ENCODE data around the gene S100PBP. TPM values are rescaled to one million over a fixed set of nuclear protein-coding genes. Genes with fewer than 3 reads are reported as not detected.

The S100PBP gene
- total and polyA plus RNA-seq, 2 of the 4 experiments (the other 2 are of a cell fraction) = 13.9 to 20.3 TPM

- BruUV-seq (replicated peaks) = no TSS peak
- Histone ChIP-seq H2BK15ac (ENCODE audit: low read depth, low read length) (no peak overlapping the region), H3K4me2 (ENCODE audit: low read depth, low read length) (peak overlapping the region; percentile 50), H2BK20ac (ENCODE audit: low read depth, low read length) (no peak overlapping the region), H4K20me1 (ENCODE audit: insufficient read depth, low read length) (peaks cover 2% of the 10 kb centered on the region; the same call in 1 of the 2 replicates), H3K14ac (replicated peaks; ENCODE audit: low read depth, low read length) (no peak overlapping the region), H3K9me3 (ENCODE audit: control insufficient read depth, insufficient read depth, low read length) (peaks cover 2% of the 10 kb centered on the region; the same call in 1 of the 2 replicates), H3K9me1 (ENCODE audit: insufficient read depth, low read length) (no peaks in the 10 kb centered on the region), H3K4ac (ENCODE audit: low read depth, low read length) (no peak overlapping the region), H4K5ac (ENCODE audit: low read depth, low read length) (no peak overlapping the region), H2AK5ac (ENCODE audit: low read depth, low read length) (no peak overlapping the region), H3K4me3 (ENCODE audit: insufficient read depth, low read depth, low read length) (peak overlapping the region; percentile 39), H3K18ac (ENCODE audit: low read depth, low read length) (no peak overlapping the region), H3K27me3 (ENCODE audit: control insufficient read depth, insufficient read depth, low read length) (peaks cover 38% of the 10 kb centered on the region), H3K79me1 (ENCODE audit: low read depth in 1 of 2, low read length in 2 of 2) (no peaks in the 10 kb centered on the region), H3K9ac (ENCODE audit: low read depth, low read length) (no peak overlapping the region), H3K27ac (ENCODE audit: insufficient read depth, low read length) (no peak overlapping the region), H3K36me3 (ENCODE audit: control insufficient read depth, insufficient read depth, low read length) (no peaks in the 10 kb centered on the region; the same call in 1 of the 2 replicates), H4K91ac (ENCODE audit: insufficient read depth, low read depth, low read length) (no peak overlapping the region), H2AK9ac (replicated peaks; ENCODE audit: low read depth, low read length, poor library complexity) (peak overlapping the region; percentile 28), H3K4me1 (ENCODE audit: control insufficient read depth, insufficient read depth, low read length) (no peaks in the 10 kb centered on the region; the same call in 1 of the 2 replicates), H3K56ac (ENCODE audit: extremely low read depth, insufficient read depth, low read length) (no peak overlapping the region), H2AFZ (replicated peaks; ENCODE audit: low read length, poor library complexity) (peak overlapping the region; percentile 87), H2BK5ac (ENCODE audit: low read depth, low read length, poor library complexity, severe bottlenecking) (no peak overlapping the region), H2BK120ac (ENCODE audit: low read depth, low read length) (no peak overlapping the region), H4K8ac (ENCODE audit: low read depth in 2 of 2, low read length in 2 of 2) (no peak overlapping the region), H3K23ac (ENCODE audit: low read depth, low read length) (no peak overlapping the region)
- TF ChIP-seq CTCF (conservative IDR thresholded peaks at IDR 0.05; ENCODE audit: low read depth, low read length) = peak; percentile 70
- TF ChIP-seq POLR2A (IDR thresholded peaks at IDR 0.05; ENCODE audit: low read depth, low read length) = no peak
- WGBS, 2 experiments (ENCODE audit: extremely low coverage in 2 of 2, insufficient read length in 1 of 2) = 42% methylated on average over 18 of the region's 49 CpGs; no CpG with 5 or more reads in 1 of the 2 experiments
- no peak for DNase-seq
- in situ Hi-C loops (cut with MboI; ENCODE audit: low sequenced_read_pairs) = no loop called here
- dilution Hi-C loops (cut with HindIII; ENCODE audit: low sequenced_read_pairs, unreplicated experiment) = no loop called here
- ChIA-PET POLR2A (ENCODE audit: unreplicated experiment) (no interaction called here), CTCF (interaction anchor here (0.5 to 0.7 kb wide), 4 partner anchors 14 to 201 kb away, joined by 3 to 6 read pairs (median 3); no protein-coding TSS in a partner anchor)
- ATAC-seq (ENCODE audit: low read depth) = peak; percentile 65
- intact Hi-C loops (cut with micrococcal nuclease) = no loop called here
Measured at GRCh38 chr1:32892368-32893197, 75.1 kb downstream of the S100PBP start.
